HCT116 (cell line): ENCODE measurements around the gene ACTG2. TPM values are rescaled to one million over a fixed set of nuclear protein-coding genes. Genes with fewer than 3 reads are reported as not detected.

Experiments used
- ATAC-seq: fragments of 200-7000 bp; cut with Tn5 transposase; 2 replicates; pipeline ENCODE4 v1.9.1; 2020; ENCODE audit warnings: mild to moderate bottlenecking, moderate library complexity
- BruUV-seq: library from RNA; stranded (reverse); fragments of 400-500 nt; replicated peaks from 2 replicates; lab custom pipeline; 2021; lab: Mats Ljungman, UMichigan
- CTCF ChIA-PET: fragments of 300-600 bp; sonication (Branson Sonifier 250); formaldehyde crosslinking; loops from one replicate; lab custom pipeline; 2021; ENCODE audit warnings: antibody characterized with exemption; lab: Charles Lee
- POLR2A ChIA-PET: fragments of 300-600, 350-600 bp; sonication (Branson Sonifier 250); formaldehyde crosslinking; loops from one replicate; lab custom pipeline; 2021; ENCODE audit warnings: antibody characterized with exemption; lab: Charles Lee
- RAD21 ChIA-PET, 2 experiments: fragments of 300-600 bp; sonication (Branson Sonifier 250); formaldehyde crosslinking; loops; one replicate each; lab custom pipeline; 2023; ENCODE audit warnings: low total read pairs in 2 of 2; ENCODE audit not compliant: uncharacterized antibody in 2 of 2, unreplicated experiment in 2 of 2, low non-redundant PET in 1 of 2; lab: Charles Lee
- DNase-seq: peaks from one replicate; pipeline ENCODE4 v3.0.0-alpha.2; 2010; ENCODE audit warnings: low read depth, low spot score
- H2AFZ ChIP-seq: fragments of 200-600 bp; shearing (Covaris generic), sonication (generic); 2 replicates; pipeline ENCODE4 v1.6.1; 2017; ENCODE audit warnings: low read depth, mixed run types, mixed read lengths, antibody characterized with exemption, low read length; ENCODE audit not compliant: poor library complexity, severe bottlenecking
- H3K27ac ChIP-seq: 2 replicates; pipeline ENCODE4 v1.5.1; 2012; ENCODE audit warnings: low read depth, low read length
- H3K27me3 ChIP-seq: fragments of 200-600 bp; sonication (generic); 2 replicates; pipeline ENCODE4 v1.6.1; 2016; ENCODE audit warnings: mixed run types, low read length, mixed read lengths; ENCODE audit not compliant: insufficient read depth
- H3K36me3 ChIP-seq, 2 experiments: fragments of 200-500 bp in 1 of 2; fragments of 200-600 bp in 1 of 2; sonication (Bioruptor generic) in 1 of 2; sonication (generic) in 1 of 2; 2 replicates each; pipeline versions ENCODE4 v1.5.1 to v1.6.1; 2014 to 2016; ENCODE audit warnings: low read length in 2 of 2, inconsistent platforms in 1 of 2, mixed read lengths in 1 of 2, mixed run types in 1 of 2; ENCODE audit not compliant: insufficient read depth in 2 of 2, control insufficient read depth in 1 of 2
- H3K4me1 ChIP-seq, 2 experiments: fragments of 200-600 bp in 1 of 2; sonication (generic) in 1 of 2; 2 replicates each; pipeline versions ENCODE4 v1.5.1 to v1.6.1; 2012 to 2017; ENCODE audit warnings: low read length in 2 of 2, inconsistent platforms in 1 of 2, mild to moderate bottlenecking in 1 of 2, mixed read lengths in 1 of 2, mixed run types in 1 of 2, moderate library complexity in 1 of 2; ENCODE audit not compliant: insufficient read depth in 2 of 2, control insufficient read depth in 1 of 2
- H3K4me2 ChIP-seq: fragments of 200-600 bp; sonication (generic); 2 replicates; pipeline ENCODE4 v1.6.1; 2017; ENCODE audit warnings: mixed run types, low read length, mixed read lengths
- H3K4me3 ChIP-seq, 2 experiments: fragments of 200-600 bp in 1 of 2; sonication (generic) in 1 of 2; replicated peaks in 1 of 2; 2 replicates each; pipeline ENCODE4 v1.5.1; 2011 to 2016; ENCODE audit warnings: low read length in 2 of 2, control low read depth in 1 of 2, low read depth in 1 of 2, mild to moderate bottlenecking in 1 of 2, mixed read lengths in 1 of 2, mixed run types in 1 of 2
- H3K79me2 ChIP-seq: fragments of 200-600 bp; sonication (generic); 2 replicates; pipeline ENCODE4 v1.6.1; 2017; ENCODE audit warnings: mild to moderate bottlenecking, mixed run types, low read length, moderate library complexity, mixed read lengths; ENCODE audit not compliant: insufficient read depth
- H3K9ac ChIP-seq: fragments of 200-600 bp; sonication (generic); 2 replicates; pipeline ENCODE4 v1.6.1; 2016; ENCODE audit warnings: low read length, mixed read lengths
- H3K9me2 ChIP-seq: fragments of 200-600 bp; sonication (generic), shearing (Covaris generic); 2 replicates; pipeline ENCODE4 v1.6.1; 2017; ENCODE audit warnings: mixed run types, mild to moderate bottlenecking, moderate library complexity; ENCODE audit not compliant: insufficient read depth
- H3K9me3 ChIP-seq, 2 experiments: fragments of 200-500 bp in 1 of 2; fragments of 200-600 bp in 1 of 2; sonication (Bioruptor generic) in 1 of 2; sonication (generic) in 1 of 2; 2 replicates each; pipeline ENCODE4 v1.6.1; 2014 to 2017; ENCODE audit warnings: low read length in 2 of 2, mixed read lengths in 2 of 2, inconsistent platforms in 1 of 2, low read depth in 1 of 2, mild to moderate bottlenecking in 1 of 2, mixed run types in 1 of 2, moderate library complexity in 1 of 2; ENCODE audit not compliant: control insufficient read depth in 1 of 2, insufficient read depth in 1 of 2
- H4K20me1 ChIP-seq: fragments of 200-600 bp; sonication (generic), shearing (Covaris generic); 2 replicates; pipeline ENCODE4 v1.6.1; 2017; ENCODE audit warnings: mixed run types, mild to moderate bottlenecking, moderate library complexity; ENCODE audit not compliant: insufficient read depth
- ATF3 ChIP-seq: IDR thresholded peaks from 2 replicates; pipeline ENCODE4 v1.6.1; 2012
- CBX3 ChIP-seq: IDR thresholded peaks from 2 replicates; pipeline ENCODE4 v1.6.1; 2012; ENCODE audit warnings: low read depth
- CTCF ChIP-seq, 3 experiments: fragments of 200-600 bp in 1 of 3; sonication (generic) in 1 of 3; IDR thresholded peaks in 2 of 3; conservative IDR thresholded peaks in 1 of 3; 2 replicates each; pipeline ENCODE4 v1.5.1; 2012 to 2017; ENCODE audit warnings: low read depth in 2 of 3, low read length in 2 of 3, antibody characterized with exemption in 1 of 3, borderline replicate concordance in 1 of 3, control low read depth in 1 of 3, mild to moderate bottlenecking in 1 of 3, mixed read lengths in 1 of 3, mixed run types in 1 of 3, moderate library complexity in 1 of 3; ENCODE audit not compliant: insufficient read depth in 1 of 3
- EZH2phosphoT487 ChIP-seq: fragments of 200-600 bp; IDR thresholded peaks from 2 replicates; pipeline ENCODE4 v1.6.1; 2018; ENCODE audit warnings: antibody characterized with exemption, borderline replicate concordance
- FOSL1 ChIP-seq: IDR thresholded peaks from 2 replicates; pipeline ENCODE4 v1.6.1; 2012; ENCODE audit warnings: low read depth
- MAX ChIP-seq: IDR thresholded peaks from 2 replicates; pipeline ENCODE4 v1.6.1; 2012
- SIN3A ChIP-seq: IDR thresholded peaks from 2 replicates; pipeline ENCODE4 v1.6.1; 2012; ENCODE audit warnings: low read depth
- SP1 ChIP-seq: IDR thresholded peaks from 2 replicates; pipeline ENCODE4 v1.6.1; 2012; ENCODE audit warnings: low read depth
- TCF7L2 ChIP-seq: IDR thresholded peaks from 2 replicates; pipeline ENCODE4 v1.7.0; 2011; ENCODE audit warnings: borderline replicate concordance, inconsistent platforms; ENCODE audit not compliant: insufficient read depth, insufficient read length; ENCODE audit errors: extremely low read depth
- ZBTB33 ChIP-seq: IDR thresholded peaks from 2 replicates; pipeline ENCODE4 v1.6.1; 2011; ENCODE audit warnings: mild to moderate bottlenecking, low read length, moderate library complexity; ENCODE audit not compliant: insufficient replicate concordance; ENCODE audit errors: extremely low read depth
- ZFX ChIP-seq: fragments of 450-650 bp; IDR thresholded peaks from 2 replicates; pipeline ENCODE4 v1.6.1; 2017
- ZNF274 ChIP-seq: fragments of 200-500 bp; sonication (Bioruptor generic); IDR thresholded peaks from 2 replicates; pipeline ENCODE4 v1.6.1; 2014; ENCODE audit warnings: mild to moderate bottlenecking, low read depth, low read length, inconsistent platforms
- intact Hi-C: fragments of 100-400 bp; cut with micrococcal nuclease; formaldehyde crosslinking; loops from 2 replicates; pipeline ENCODE4 v1.10.0; 2022
- total RNA-seq: library from RNA; stranded (reverse); gene quantifications from one replicate; pipeline ENCODE4 v1.2.1, GENCODE V29; 2021; ENCODE audit not compliant: unreplicated experiment

The ACTG2 gene
- total RNA-seq, 1 experiment from 2014 or later = 0.89 TPM

- no TSS peak for BruUV-seq
- Histone ChIP-seq H3K9ac (no peak overlapping the region), H3K27me3 (no peaks in the 10 kb centered on the region), H3K27ac (no peak overlapping the region), H3K79me2 (no peaks in the 10 kb centered on the region), H3K9me2 (no peaks in the 10 kb centered on the region), H3K4me1 (peaks cover 0 to 9% of the 10 kb centered on the region in 2 experiments; a peak in 1 of 4 replicates), H3K4me3 (no peak overlapping the region), H3K36me3 (no peaks in the 10 kb centered on the region), H2AFZ (no peak overlapping the region), H3K4me2 (no peak overlapping the region), H3K9me3 (no peaks in the 10 kb centered on the region), H4K20me1 (no peaks in the 10 kb centered on the region)
- no peak for TF ChIP-seq CTCF (IDR thresholded peaks at IDR 0.05 in 2 of 3, conservative IDR thresholded peaks at IDR 0.05 in 1 of 3; ENCODE audit: borderline replicate concordance in 1 of 3, insufficient read depth in 1 of 3, low read depth in 2 of 3, low read length in 2 of 3)
- TF ChIP-seq ZNF274 = no peak
- no peak for TF ChIP-seq FOSL1
- TF ChIP-seq ATF3 = no peak
- TF ChIP-seq ZFX = no peak
- TF ChIP-seq CBX3 = no peak
- TF ChIP-seq SP1 = no peak
- TF ChIP-seq TCF7L2 = no peak
- no peak for TF ChIP-seq ZBTB33
- TF ChIP-seq EZH2phosphoT487 = no peak
- no peak for TF ChIP-seq MAX
- TF ChIP-seq SIN3A = no peak
- intact Hi-C loops = no loop called here
- DNase-seq = no peak
- POLR2A ChIA-PET = no interaction called here
- no peak for ATAC-seq
- RAD21 ChIA-PET = no interaction called here
- CTCF ChIA-PET = no interaction called here
Measured at GRCh38 chr2:73889206-73889605, 3.6 kb upstream of the ACTG2 start.
